Hepatocyte (in vitro differentiated cells): ENCODE results near the gene MAP4K3. TPM values are rescaled to one million over a fixed set of nuclear protein-coding genes. Genes with fewer than 3 reads are reported as not detected.

Experiments
- DNase-seq: peaks from one replicate; pipeline ENCODE4 v3.0.0-alpha.2; 2016; ENCODE audit warnings: low spot score
- H2AFZ ChIP-seq: fragments of 200-600 bp; sonication (generic); 2 replicates; pipeline ENCODE4 v1.6.0; 2016; ENCODE audit warnings: antibody characterized with exemption, mild to moderate bottlenecking
- H3K27ac ChIP-seq: fragments of 200-600 bp; sonication (generic); 2 replicates; pipeline ENCODE4 v1.5.1; 2016; ENCODE audit warnings: mild to moderate bottlenecking
- H3K27me3 ChIP-seq: fragments of 200-600 bp; sonication (generic); 2 replicates; pipeline ENCODE4 v1.6.1; 2016
- H3K36me3 ChIP-seq: fragments of 200-600 bp; sonication (generic); replicated peaks from 2 replicates; pipeline ENCODE4 v1.5.1; 2016; ENCODE audit warnings: low read depth; ENCODE audit not compliant: insufficient read depth
- H3K4me1 ChIP-seq: fragments of 200-600 bp; sonication (generic); 2 replicates; pipeline ENCODE4 v1.5.1; 2016; ENCODE audit warnings: mild to moderate bottlenecking, moderate library complexity; ENCODE audit not compliant: insufficient read depth
- H3K4me2 ChIP-seq: fragments of 200-600 bp; sonication (generic); 2 replicates; pipeline ENCODE4 v1.6.0; 2016
- H3K4me3 ChIP-seq: fragments of 200-600 bp; sonication (generic); 2 replicates; pipeline ENCODE4 v1.5.1; 2016; ENCODE audit warnings: mild to moderate bottlenecking
- H3K79me2 ChIP-seq: fragments of 200-600 bp; sonication (generic); 2 replicates; pipeline ENCODE4 v1.6.0; 2017; ENCODE audit warnings: mild to moderate bottlenecking
- H3K9me2 ChIP-seq: fragments of 200-600 bp; sonication (generic); replicated peaks from 2 replicates; pipeline ENCODE4 v1.6.0; 2017; ENCODE audit warnings: mild to moderate bottlenecking; ENCODE audit not compliant: insufficient read depth
- H3K9me3 ChIP-seq: fragments of 200-600 bp; sonication (generic); 2 replicates; pipeline ENCODE4 v1.5.1; 2016; ENCODE audit warnings: low read depth, mild to moderate bottlenecking
- H4K20me1 ChIP-seq: fragments of 200-600 bp; sonication (generic); 2 replicates; pipeline ENCODE4 v1.6.0; 2016; ENCODE audit warnings: mild to moderate bottlenecking; ENCODE audit not compliant: insufficient read depth, poor library complexity, severe bottlenecking
- EZH2 ChIP-seq: fragments of 200-600 bp; sonication (generic); IDR thresholded peaks from 2 replicates; pipeline ENCODE4 v1.6.1; 2016; ENCODE audit warnings: antibody characterized with exemption, mild to moderate bottlenecking, borderline replicate concordance
- EZH2phosphoT487 ChIP-seq: fragments of 200-600 bp; sonication (generic); IDR thresholded peaks from one replicate; pipeline ENCODE4 v1.6.1; 2018; ENCODE audit warnings: antibody characterized with exemption, mild to moderate bottlenecking, low read depth, moderate library complexity; ENCODE audit not compliant: unreplicated experiment, severe bottlenecking
- WGBS: methylation state at CpG from one replicate; pipeline ENCODE4 v1.1.6; 2016; ENCODE audit warnings: low lambda C conversion rate; ENCODE audit errors: missing lambda C conversion rate; 5-methylcytosine and 5-hydroxymethylcytosine counted together
- polyA plus RNA-seq: library from polyadenylated mRNA; unstranded; fragments of >200 nt; fragmentation: Nextera tagmentation; extraction: Ambion mirVana; gene quantifications from 2 replicates; pipeline ENCODE4 v1.2.1, GENCODE V29; 2016
- total RNA-seq: library from RNA; depleted of rRNA; stranded (reverse); fragments of >200 nt; gene quantifications from 2 replicates; pipeline ENCODE4 v1.2.3, GENCODE V29; 2014
- TF ChIP-seq, protein P1 (sequence below): fragments of 200-600 bp; sonication (generic); IDR thresholded peaks from 2 replicates; pipeline ENCODE4 v1.5.1; 2016; ENCODE audit warnings: antibody characterized with exemption, mild to moderate bottlenecking; ENCODE audit not compliant: poor library complexity

Gene MAP4K3
- total and polyA plus RNA-seq, 2 experiments from 2014 or later = 24.5 to 65.1 TPM

GRCh38 chr2:39380525-39381150 is 56.4 kb downstream of the MAP4K3 start:
- Histone ChIP-seq H3K79me2 (peaks cover 85% of the 10 kb centered on the region), H3K27ac (peak overlapping the region; percentile 61), H3K9me3 (no peaks in the 10 kb centered on the region), H3K27me3 (no peaks in the 10 kb centered on the region), H3K36me3 (no peaks in the 10 kb centered on the region), H4K20me1 (no peaks in the 10 kb centered on the region), H3K4me2 (peak overlapping the region; percentile 10), H3K9me2 (no peaks in the 10 kb centered on the region), H2AFZ (no peak overlapping the region), H3K4me3 (no peak overlapping the region), H3K4me1 (peaks cover 9% of the 10 kb centered on the region)
- DNase-seq = no peak
- WGBS = 72% methylated on average over 2 of the region's 2 CpGs
- no peak for TF ChIP-seq EZH2phosphoT487
- no peak for TF ChIP-seq EZH2

DNA sequence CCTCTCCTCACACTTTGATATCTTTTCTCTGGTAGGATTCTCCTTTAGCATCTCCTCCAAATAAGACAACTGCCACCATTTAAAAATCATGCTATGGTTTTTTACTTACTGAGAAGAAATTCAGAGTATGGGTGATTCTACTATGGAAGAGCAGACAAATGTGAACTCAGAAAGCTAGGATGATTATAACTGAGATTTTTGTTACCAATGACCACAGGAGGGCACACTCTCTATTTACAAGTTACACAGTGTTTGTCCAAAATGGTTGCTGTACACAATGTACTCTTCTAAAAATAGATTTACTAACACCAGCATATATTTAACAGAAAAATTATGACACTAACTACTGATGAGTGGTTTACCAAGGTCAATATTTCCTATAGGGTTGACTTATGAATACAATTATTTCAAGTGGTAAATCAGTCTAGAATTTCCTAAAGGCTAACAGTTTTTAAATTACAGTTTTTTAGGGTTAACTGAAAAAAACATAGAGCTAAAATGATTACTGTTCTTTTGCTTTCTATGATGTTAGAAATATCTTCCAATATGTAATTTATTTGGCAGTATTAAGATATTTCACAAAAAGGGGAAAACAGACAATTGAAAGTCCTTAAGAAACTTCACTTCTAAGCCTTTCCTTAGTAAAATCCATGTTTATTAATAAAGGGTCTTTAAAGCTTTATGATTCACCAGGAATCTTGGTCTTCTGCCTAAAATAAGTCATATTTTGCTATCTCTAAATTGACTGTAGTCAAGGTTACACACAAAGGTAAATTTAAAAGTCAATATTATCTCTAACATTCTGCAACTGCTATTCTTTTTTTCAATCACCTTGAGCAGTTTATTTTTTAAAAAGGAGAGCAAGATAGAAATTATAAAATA is 57.2 kb downstream of the MAP4K3 start:
- H3K9me3 ChIP-seq = no peaks in the 10 kb centered on the region
- no peak for TF ChIP-seq EZH2
- TF ChIP-seq, protein P1, sequence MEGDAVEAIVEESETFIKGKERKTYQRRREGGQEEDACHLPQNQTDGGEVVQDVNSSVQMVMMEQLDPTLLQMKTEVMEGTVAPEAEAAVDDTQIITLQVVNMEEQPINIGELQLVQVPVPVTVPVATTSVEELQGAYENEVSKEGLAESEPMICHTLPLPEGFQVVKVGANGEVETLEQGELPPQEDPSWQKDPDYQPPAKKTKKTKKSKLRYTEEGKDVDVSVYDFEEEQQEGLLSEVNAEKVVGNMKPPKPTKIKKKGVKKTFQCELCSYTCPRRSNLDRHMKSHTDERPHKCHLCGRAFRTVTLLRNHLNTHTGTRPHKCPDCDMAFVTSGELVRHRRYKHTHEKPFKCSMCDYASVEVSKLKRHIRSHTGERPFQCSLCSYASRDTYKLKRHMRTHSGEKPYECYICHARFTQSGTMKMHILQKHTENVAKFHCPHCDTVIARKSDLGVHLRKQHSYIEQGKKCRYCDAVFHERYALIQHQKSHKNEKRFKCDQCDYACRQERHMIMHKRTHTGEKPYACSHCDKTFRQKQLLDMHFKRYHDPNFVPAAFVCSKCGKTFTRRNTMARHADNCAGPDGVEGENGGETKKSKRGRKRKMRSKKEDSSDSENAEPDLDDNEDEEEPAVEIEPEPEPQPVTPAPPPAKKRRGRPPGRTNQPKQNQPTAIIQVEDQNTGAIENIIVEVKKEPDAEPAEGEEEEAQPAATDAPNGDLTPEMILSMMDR = peak; percentile 75
- no peaks in the 10 kb centered on the region for H3K36me3 ChIP-seq
- no peak overlapping the region for H2AFZ ChIP-seq
- H3K27me3 ChIP-seq = no peaks in the 10 kb centered on the region
- peaks cover 78% of the 10 kb centered on the region for H3K79me2 ChIP-seq
- H3K27ac ChIP-seq = peak overlapping the region; percentile 61
- peak overlapping the region; percentile 10 for H3K4me2 ChIP-seq
- H3K4me3 ChIP-seq = no peak overlapping the region
- H3K9me2 ChIP-seq = no peaks in the 10 kb centered on the region
- no peaks in the 10 kb centered on the region for H4K20me1 ChIP-seq
- H3K4me1 ChIP-seq = peaks cover 9% of the 10 kb centered on the region
- DNase-seq = peak; percentile 71

GRCh38 chr2:39378968-39379367 is 58.1 kb downstream of the MAP4K3 start:
- Histone ChIP-seq H3K79me2 (peaks cover 73% of the 10 kb centered on the region), H3K27me3 (no peaks in the 10 kb centered on the region), H3K4me1 (peaks cover 9% of the 10 kb centered on the region), H3K9me2 (no peaks in the 10 kb centered on the region), H3K36me3 (no peaks in the 10 kb centered on the region), H4K20me1 (no peaks in the 10 kb centered on the region), H2AFZ (no peak overlapping the region), H3K27ac (no peak overlapping the region), H3K9me3 (no peaks in the 10 kb centered on the region), H3K4me2 (no peak overlapping the region), H3K4me3 (no peak overlapping the region)
- no peak for DNase-seq
- 71% methylated on average over 1 of the region's 1 CpG for WGBS
- TF ChIP-seq EZH2phosphoT487 (no peak), EZH2 (no peak)
- TF ChIP-seq, protein P1 = no peak
